ENCODE measurements around the gene CSMD2.

CSMD2 gene

DNA sequence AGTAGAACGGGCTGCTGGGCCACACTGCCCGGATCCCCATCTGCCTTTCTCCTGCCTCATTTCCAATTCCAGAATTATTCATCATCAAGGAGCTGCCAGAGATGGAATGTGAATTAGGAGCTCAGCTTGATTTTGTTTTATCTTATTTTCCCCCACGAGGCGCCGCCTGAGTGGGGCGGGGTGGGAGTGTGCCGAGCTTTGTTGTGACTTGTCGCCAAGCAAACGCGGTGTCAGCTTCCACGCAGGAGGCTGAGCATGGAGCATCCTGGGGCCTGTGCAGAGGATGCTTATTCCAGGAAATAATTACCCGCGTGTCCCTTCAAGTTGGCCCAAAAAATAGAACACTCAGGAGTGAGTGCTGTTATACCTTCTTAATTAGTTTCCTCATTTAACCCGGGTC is 209.9 kb downstream of the CSMD2 start:
- TF ChIP-seq CEBPB (IDR thresholded peaks at IDR 0.05) (no peak), TAF1 (IDR thresholded peaks at IDR 0.05; ENCODE audit: low read depth) (no peak), EGR1 (IDR thresholded peaks at IDR 0.05) (no peak), ZBTB7A (IDR thresholded peaks at IDR 0.05; ENCODE audit: low read depth) (no peak), TCF12 (IDR thresholded peaks at IDR 0.05; ENCODE audit: low read depth) (no peak), FOXM1 (IDR thresholded peaks at IDR 0.05; ENCODE audit: borderline replicate concordance, low read depth) (no peak), TEAD4 (IDR thresholded peaks at IDR 0.05) (no peak)
- TF ChIP-seq, protein P1, sequence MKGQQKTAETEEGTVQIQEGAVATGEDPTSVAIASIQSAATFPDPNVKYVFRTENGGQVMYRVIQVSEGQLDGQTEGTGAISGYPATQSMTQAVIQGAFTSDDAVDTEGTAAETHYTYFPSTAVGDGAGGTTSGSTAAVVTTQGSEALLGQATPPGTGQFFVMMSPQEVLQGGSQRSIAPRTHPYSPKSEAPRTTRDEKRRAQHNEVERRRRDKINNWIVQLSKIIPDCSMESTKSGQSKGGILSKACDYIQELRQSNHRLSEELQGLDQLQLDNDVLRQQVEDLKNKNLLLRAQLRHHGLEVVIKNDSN (IDR thresholded peaks at IDR 0.05), result no peak

DNA sequence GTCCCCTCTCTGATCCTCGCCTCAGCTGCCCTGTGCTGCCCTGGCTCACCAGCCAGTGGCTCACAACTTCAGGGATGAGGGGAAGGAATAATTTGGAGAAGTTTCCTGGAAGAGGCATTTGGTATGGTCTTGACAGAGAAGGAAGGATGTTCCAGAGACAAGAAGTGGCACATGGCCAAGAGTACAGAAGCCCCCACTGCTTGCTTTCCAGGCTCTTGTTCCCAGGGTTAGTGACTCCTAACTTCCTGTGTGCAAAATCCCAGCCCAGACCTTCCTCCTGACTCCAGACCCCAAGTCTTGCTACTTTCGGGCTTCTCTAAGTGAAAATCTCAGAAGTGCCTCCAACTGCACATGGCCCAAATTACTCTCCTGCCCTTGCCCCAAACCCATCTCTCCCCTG is 215.5 kb downstream of the CSMD2 start:
- TF ChIP-seq FOXM1 (IDR thresholded peaks at IDR 0.05; ENCODE audit: borderline replicate concordance, low read depth) (no peak), NFIC (IDR thresholded peaks at IDR 0.05) (no peak), EGR1 (IDR thresholded peaks at IDR 0.05) (no peak), RAD21 (IDR thresholded peaks at IDR 0.05; ENCODE audit: low read depth) (no peak), ZBTB7A (IDR thresholded peaks at IDR 0.05; ENCODE audit: low read depth) (no peak), CEBPB (IDR thresholded peaks at IDR 0.05) (no peak), YY1 (IDR thresholded peaks at IDR 0.05; ENCODE audit: low read depth) (no peak), EP300 (IDR thresholded peaks at IDR 0.05; ENCODE audit: borderline replicate concordance) (no peak), TCF12 (IDR thresholded peaks at IDR 0.05; ENCODE audit: low read depth) (no peak), TAF1 (IDR thresholded peaks at IDR 0.05; ENCODE audit: low read depth) (no peak), TEAD4 (IDR thresholded peaks at IDR 0.05) (no peak), CREB1 (IDR thresholded peaks at IDR 0.05; ENCODE audit: low read depth) (no peak)
- TF ChIP-seq, protein P2, sequence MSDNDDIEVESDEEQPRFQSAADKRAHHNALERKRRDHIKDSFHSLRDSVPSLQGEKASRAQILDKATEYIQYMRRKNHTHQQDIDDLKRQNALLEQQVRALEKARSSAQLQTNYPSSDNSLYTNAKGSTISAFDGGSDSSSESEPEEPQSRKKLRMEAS (IDR thresholded peaks at IDR 0.05), result no peak
- TF ChIP-seq, protein P1 (IDR thresholded peaks at IDR 0.05), result no peak
- TF ChIP-seq, protein P3, sequence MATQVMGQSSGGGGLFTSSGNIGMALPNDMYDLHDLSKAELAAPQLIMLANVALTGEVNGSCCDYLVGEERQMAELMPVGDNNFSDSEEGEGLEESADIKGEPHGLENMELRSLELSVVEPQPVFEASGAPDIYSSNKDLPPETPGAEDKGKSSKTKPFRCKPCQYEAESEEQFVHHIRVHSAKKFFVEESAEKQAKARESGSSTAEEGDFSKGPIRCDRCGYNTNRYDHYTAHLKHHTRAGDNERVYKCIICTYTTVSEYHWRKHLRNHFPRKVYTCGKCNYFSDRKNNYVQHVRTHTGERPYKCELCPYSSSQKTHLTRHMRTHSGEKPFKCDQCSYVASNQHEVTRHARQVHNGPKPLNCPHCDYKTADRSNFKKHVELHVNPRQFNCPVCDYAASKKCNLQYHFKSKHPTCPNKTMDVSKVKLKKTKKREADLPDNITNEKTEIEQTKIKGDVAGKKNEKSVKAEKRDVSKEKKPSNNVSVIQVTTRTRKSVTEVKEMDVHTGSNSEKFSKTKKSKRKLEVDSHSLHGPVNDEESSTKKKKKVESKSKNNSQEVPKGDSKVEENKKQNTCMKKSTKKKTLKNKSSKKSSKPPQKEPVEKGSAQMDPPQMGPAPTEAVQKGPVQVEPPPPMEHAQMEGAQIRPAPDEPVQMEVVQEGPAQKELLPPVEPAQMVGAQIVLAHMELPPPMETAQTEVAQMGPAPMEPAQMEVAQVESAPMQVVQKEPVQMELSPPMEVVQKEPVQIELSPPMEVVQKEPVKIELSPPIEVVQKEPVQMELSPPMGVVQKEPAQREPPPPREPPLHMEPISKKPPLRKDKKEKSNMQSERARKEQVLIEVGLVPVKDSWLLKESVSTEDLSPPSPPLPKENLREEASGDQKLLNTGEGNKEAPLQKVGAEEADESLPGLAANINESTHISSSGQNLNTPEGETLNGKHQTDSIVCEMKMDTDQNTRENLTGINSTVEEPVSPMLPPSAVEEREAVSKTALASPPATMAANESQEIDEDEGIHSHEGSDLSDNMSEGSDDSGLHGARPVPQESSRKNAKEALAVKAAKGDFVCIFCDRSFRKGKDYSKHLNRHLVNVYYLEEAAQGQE (IDR thresholded peaks at IDR 0.05; ENCODE audit: low read depth), result no peak

DNA sequence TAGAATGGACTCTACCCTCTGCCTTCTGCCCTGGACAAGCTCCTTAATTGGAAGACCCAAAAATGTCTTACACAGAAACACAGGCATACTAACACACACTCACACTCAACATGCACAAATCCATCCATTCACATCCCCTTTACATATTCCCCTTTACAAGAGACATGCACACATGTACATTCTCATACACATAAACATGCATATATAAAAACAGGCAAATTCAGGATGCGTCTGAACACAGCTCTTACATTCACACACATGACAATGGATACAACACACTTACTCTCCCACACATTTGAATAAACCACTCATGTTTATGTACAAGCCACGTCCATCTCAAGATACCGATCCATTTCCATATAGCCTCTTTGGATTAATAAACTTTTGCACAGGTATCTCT is 216.7 kb downstream of the CSMD2 start:
- no peak for TF ChIP-seq CREB1 (IDR thresholded peaks at IDR 0.05; ENCODE audit: low read depth)

DNA sequence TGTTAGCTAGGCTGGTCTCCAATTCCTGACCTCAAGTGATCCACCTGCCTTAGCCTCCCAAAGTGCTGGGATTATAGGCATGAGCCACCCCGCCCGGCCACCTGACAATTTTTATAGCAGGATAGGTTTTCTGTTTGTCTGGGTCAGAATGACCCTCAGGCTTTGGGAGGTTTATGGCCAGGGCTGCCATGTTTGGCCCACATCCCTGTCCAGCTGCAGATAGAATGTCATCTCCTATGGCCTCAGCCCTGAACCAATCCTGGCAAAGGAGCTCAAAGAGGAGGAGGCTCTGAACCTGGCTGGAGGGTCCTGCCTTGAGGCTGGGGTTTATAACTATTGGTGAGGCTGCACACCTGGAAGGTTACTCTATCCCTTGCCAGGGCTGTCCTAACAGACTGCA is 218.2 kb downstream of the CSMD2 start:
- TF ChIP-seq YY1 (IDR thresholded peaks at IDR 0.05; ENCODE audit: low read depth) (no peak), FOXM1 (IDR thresholded peaks at IDR 0.05; ENCODE audit: borderline replicate concordance, low read depth) (no peak), EP300 (IDR thresholded peaks at IDR 0.05; ENCODE audit: borderline replicate concordance) (no peak), CREB1 (IDR thresholded peaks at IDR 0.05; ENCODE audit: low read depth) (no peak), ZBTB7A (IDR thresholded peaks at IDR 0.05; ENCODE audit: low read depth) (no peak), CEBPB (IDR thresholded peaks at IDR 0.05) (no peak), TAF1 (IDR thresholded peaks at IDR 0.05; ENCODE audit: low read depth) (no peak), RAD21 (IDR thresholded peaks at IDR 0.05; ENCODE audit: low read depth) (no peak), EGR1 (IDR thresholded peaks at IDR 0.05) (no peak), TCF12 (IDR thresholded peaks at IDR 0.05; ENCODE audit: low read depth) (no peak), TEAD4 (IDR thresholded peaks at IDR 0.05) (no peak), NFIC (IDR thresholded peaks at IDR 0.05) (no peak)
- TF ChIP-seq, protein P2 (IDR thresholded peaks at IDR 0.05), result no peak
- TF ChIP-seq, protein P1 (IDR thresholded peaks at IDR 0.05), result no peak
- TF ChIP-seq, protein P3 (IDR thresholded peaks at IDR 0.05; ENCODE audit: low read depth), result no peak

DNA sequence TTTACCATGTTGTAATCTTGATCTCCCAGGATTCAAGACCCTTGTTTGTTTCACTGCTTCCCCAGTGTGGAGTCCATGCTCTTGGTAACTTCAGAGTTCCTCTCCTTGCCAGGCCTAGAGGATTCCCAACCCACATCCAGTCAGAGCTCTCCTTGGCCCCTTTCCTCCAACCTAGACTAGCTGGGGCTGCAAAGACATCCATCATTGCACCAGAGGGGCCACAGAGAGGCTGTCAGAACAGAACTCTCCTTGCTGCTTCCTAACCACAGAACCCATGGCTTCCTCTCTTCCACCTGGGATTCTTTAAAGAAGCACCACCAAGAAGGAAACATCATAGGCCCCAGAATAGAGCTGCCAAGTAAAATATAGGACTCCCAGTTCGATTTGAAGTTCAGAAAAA is 220.2 kb downstream of the CSMD2 start:
- TF ChIP-seq YY1 (IDR thresholded peaks at IDR 0.05; ENCODE audit: low read depth) (no peak), RAD21 (IDR thresholded peaks at IDR 0.05; ENCODE audit: low read depth) (no peak), CREB1 (IDR thresholded peaks at IDR 0.05; ENCODE audit: low read depth) (no peak), TAF1 (IDR thresholded peaks at IDR 0.05; ENCODE audit: low read depth) (no peak), CEBPB (IDR thresholded peaks at IDR 0.05) (no peak), TEAD4 (IDR thresholded peaks at IDR 0.05) (no peak), FOXM1 (IDR thresholded peaks at IDR 0.05; ENCODE audit: borderline replicate concordance, low read depth) (no peak), TCF12 (IDR thresholded peaks at IDR 0.05; ENCODE audit: low read depth) (no peak), ZBTB7A (IDR thresholded peaks at IDR 0.05; ENCODE audit: low read depth) (no peak), NFIC (IDR thresholded peaks at IDR 0.05) (no peak), EP300 (IDR thresholded peaks at IDR 0.05; ENCODE audit: borderline replicate concordance) (no peak), EGR1 (IDR thresholded peaks at IDR 0.05) (no peak)
- TF ChIP-seq, protein P2 (IDR thresholded peaks at IDR 0.05), result no peak
- TF ChIP-seq, protein P1 (IDR thresholded peaks at IDR 0.05), result no peak
- TF ChIP-seq, protein P3 (IDR thresholded peaks at IDR 0.05; ENCODE audit: low read depth), result no peak
